Cardiac fibroblast (primary cell): ENCODE results near the gene REEP6.
"Not testable (repeated sequence)": the region's sequence is repeated elsewhere in the genome, so short reads cannot be mapped to it uniquely, and the experiment has no call there.

ENCODE experiments used
- DNase-seq, 2 donors: peaks; one replicate each; pipeline versions ENCODE4 v3.0.0 to v3.0.0-alpha.2; 2010; ENCODE audit warnings: low read depth in 2 of 2
- H3K4me3 ChIP-seq, 2 donors: replicated peaks in 1 of 2; 1 replicate in 1 of 2; 2 replicates in 1 of 2; pipeline ENCODE4 v1.5.1; 2011; ENCODE audit warnings: low read depth in 2 of 2, low read length in 2 of 2, mild to moderate bottlenecking in 2 of 2, moderate library complexity in 1 of 2
- CTCF ChIP-seq: IDR thresholded peaks from one replicate; pipeline ENCODE4 v1.5.1; 2011; ENCODE audit warnings: low read depth, mild to moderate bottlenecking, low read length, inconsistent platforms

REEP6 gene

DNA sequence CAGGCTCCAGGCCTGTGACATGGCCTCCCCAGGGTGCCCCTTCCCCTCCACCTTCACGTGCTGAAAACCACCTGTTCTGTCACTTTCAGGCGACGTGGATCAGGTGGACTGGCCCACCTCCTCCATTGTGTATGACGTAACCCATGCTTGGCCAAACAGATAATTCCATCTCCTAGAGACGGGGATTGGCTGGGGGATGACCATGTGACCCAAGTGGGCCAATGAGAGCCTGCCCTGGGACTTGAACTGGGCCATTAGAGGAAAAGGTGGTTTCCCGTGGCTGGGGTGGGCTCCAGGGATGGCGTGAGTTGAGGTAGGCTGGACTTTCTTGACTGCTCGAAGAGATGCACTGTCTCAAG is 25.4 kb downstream of the REEP6 start:
- peak in 1 of 2 donors; percentile 32 for DNase-seq
- no peak for TF ChIP-seq CTCF
- no peak overlapping the region for H3K4me3 ChIP-seq

GRCh38 chr19:1518471-1518870 is 27.5 kb downstream of the REEP6 start:
- no peak overlapping the region for H3K4me3 ChIP-seq
- DNase-seq, result no peak
- TF ChIP-seq CTCF, result no peak

GRCh38 chr19:1519802-1520201 is 28.8 kb downstream of the REEP6 start:
- not testable (repeated sequence) for DNase-seq, H3K4me3 ChIP-seq

- H3K4me3 ChIP-seq, result no peak overlapping the region
- TF ChIP-seq CTCF, result no peak
- no peak for DNase-seq
Observed at GRCh38 chr19:1520203-1520780, 29.3 kb downstream of the REEP6 start.

- H3K4me3 ChIP-seq, result no peak overlapping the region
- TF ChIP-seq CTCF, result no peak
- DNase-seq, result peak in 1 of 2 donors; percentile 47
Observed at GRCh38 chr19:1521636-1522035, 30.7 kb downstream of the REEP6 start.

DNA sequence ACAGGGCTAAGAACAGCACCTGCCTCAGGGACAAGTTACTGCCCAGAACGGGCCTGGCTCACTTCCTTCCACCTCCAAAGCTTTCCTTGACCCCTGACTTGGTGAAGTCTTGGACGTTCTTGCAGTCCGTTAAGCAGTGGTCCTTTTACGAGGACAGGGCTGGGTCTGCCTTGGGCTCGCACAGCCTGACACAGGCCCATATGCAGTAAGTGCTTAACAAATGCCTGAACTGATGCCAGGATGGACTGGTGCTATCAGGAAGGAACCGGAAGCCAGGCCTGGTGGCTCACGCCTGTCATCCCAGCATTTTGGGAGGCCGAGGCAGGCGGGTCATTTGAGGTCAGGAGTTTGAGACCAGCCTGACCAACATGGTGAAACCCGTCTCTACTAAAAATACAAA is 31.1 kb downstream of the REEP6 start:
- DNase-seq, result peak in 1 of 2 donors; percentile 38
- TF ChIP-seq CTCF, result no peak
- no peak overlapping the region for H3K4me3 ChIP-seq

GRCh38 chr19:1522838-1523237 is 31.9 kb downstream of the REEP6 start:
- H3K4me3 ChIP-seq, result no peak overlapping the region
- no peak for DNase-seq
- no peak for TF ChIP-seq CTCF
